Measurements from ENCODE around the gene E2F6.
A peak's percentile ranks its signal among the peaks of the same experiment; 100 is the strongest.

Gene E2F6

GRCh38 chr2:11411244-11411643 is 54.7 kb downstream of the E2F6 start:
- Histone ChIP-seq H4K20me1 (ENCODE audit: insufficient read depth, low read length, poor library complexity, severe bottlenecking) (no peaks in the 10 kb centered on the region), H3K9ac (ENCODE audit: low read depth, low read length, poor library complexity, severe bottlenecking) (peak overlapping the region; percentile 20), H2AFZ (ENCODE audit: low read length) (no peak overlapping the region; the same call in 1 of the 2 replicates), H3K9me3 (ENCODE audit: insufficient read depth, low read depth, low read length) (no peaks in the 10 kb centered on the region), H3K9me2 (replicated peaks; ENCODE audit: low read depth, low read length) (no peaks in the 10 kb centered on the region), H3K4me1 (ENCODE audit: insufficient read depth, low read length, poor library complexity, severe bottlenecking) (peaks cover 11% of the 10 kb centered on the region), H3K36me3 (ENCODE audit: insufficient read depth, low read length) (no peaks in the 10 kb centered on the region), H3K79me2 (ENCODE audit: insufficient read depth, low read length) (no peaks in the 10 kb centered on the region), H3F3A (ENCODE audit: low read depth) (no peaks in the 10 kb centered on the region), H3K4me3 (ENCODE audit: low read length, poor library complexity, severe bottlenecking) (peak overlapping the region; percentile 43), H3K27me3 (ENCODE audit: insufficient read depth, low read length, poor library complexity, severe bottlenecking) (no peaks in the 10 kb centered on the region), H3K4me2 (ENCODE audit: low read depth, low read length, poor library complexity, severe bottlenecking) (peak overlapping the region; percentile 42)
- TF ChIP-seq EZH2phosphoT487 (IDR thresholded peaks at IDR 0.05; ENCODE audit: borderline replicate concordance), result no peak
- TF ChIP-seq CTCF (conservative IDR thresholded peaks at IDR 0.05; ENCODE audit: low read length), result no peak

- Histone ChIP-seq H2AFZ (ENCODE audit: low read length) (no peak overlapping the region), H3F3A (ENCODE audit: low read depth) (no peaks in the 10 kb centered on the region), H4K20me1 (ENCODE audit: insufficient read depth, low read length, poor library complexity, severe bottlenecking) (no peaks in the 10 kb centered on the region), H3K36me3 (ENCODE audit: insufficient read depth, low read length) (no peaks in the 10 kb centered on the region), H3K9ac (ENCODE audit: low read depth, low read length, poor library complexity, severe bottlenecking) (no peak overlapping the region), H3K4me2 (ENCODE audit: low read depth, low read length, poor library complexity, severe bottlenecking) (no peak overlapping the region), H3K4me1 (ENCODE audit: insufficient read depth, low read length, poor library complexity, severe bottlenecking) (peaks cover 18% of the 10 kb centered on the region), H3K4me3 (ENCODE audit: low read length, poor library complexity, severe bottlenecking) (no peak overlapping the region), H3K27me3 (ENCODE audit: insufficient read depth, low read length, poor library complexity, severe bottlenecking) (no peaks in the 10 kb centered on the region), H3K9me3 (ENCODE audit: insufficient read depth, low read depth, low read length) (no peaks in the 10 kb centered on the region), H3K79me2 (ENCODE audit: insufficient read depth, low read length) (no peaks in the 10 kb centered on the region), H3K9me2 (replicated peaks; ENCODE audit: low read depth, low read length) (no peaks in the 10 kb centered on the region)
- TF ChIP-seq CTCF (conservative IDR thresholded peaks at IDR 0.05; ENCODE audit: low read length), result no peak
- TF ChIP-seq EZH2phosphoT487 (IDR thresholded peaks at IDR 0.05; ENCODE audit: borderline replicate concordance), result no peak
Measured at GRCh38 chr2:11410101-11410500, 55.9 kb downstream of the E2F6 start.

- H3K9me2 ChIP-seq (replicated peaks; ENCODE audit: low read depth, low read length), result no peaks in the 10 kb centered on the region
- no peak overlapping the region for H3K4me2 ChIP-seq (ENCODE audit: low read depth, low read length, poor library complexity, severe bottlenecking)
- H3K9ac ChIP-seq (ENCODE audit: low read depth, low read length, poor library complexity, severe bottlenecking), result no peak overlapping the region
- H2AFZ ChIP-seq (ENCODE audit: low read length), result no peak overlapping the region
- peaks cover 18% of the 10 kb centered on the region for H3K4me1 ChIP-seq (ENCODE audit: insufficient read depth, low read length, poor library complexity, severe bottlenecking)
- no peaks in the 10 kb centered on the region for H3K79me2 ChIP-seq (ENCODE audit: insufficient read depth, low read length)
- no peak overlapping the region for H3K4me3 ChIP-seq (ENCODE audit: low read length, poor library complexity, severe bottlenecking)
- TF ChIP-seq CTCF (conservative IDR thresholded peaks at IDR 0.05; ENCODE audit: low read length) (no peak), EZH2phosphoT487 (IDR thresholded peaks at IDR 0.05; ENCODE audit: borderline replicate concordance) (no peak)
- H3K27me3 ChIP-seq (ENCODE audit: insufficient read depth, low read length, poor library complexity, severe bottlenecking), result no peaks in the 10 kb centered on the region
- H4K20me1 ChIP-seq (ENCODE audit: insufficient read depth, low read length, poor library complexity, severe bottlenecking), result no peaks in the 10 kb centered on the region
- no peaks in the 10 kb centered on the region for H3F3A ChIP-seq (ENCODE audit: low read depth)
- no peaks in the 10 kb centered on the region for H3K9me3 ChIP-seq (ENCODE audit: insufficient read depth, low read depth, low read length)
- H3K36me3 ChIP-seq (ENCODE audit: insufficient read depth, low read length), result no peaks in the 10 kb centered on the region
Measured at GRCh38 chr2:11409572-11409959, 56.4 kb downstream of the E2F6 start.

Data from Loucy (cell line).